ENCODE results near the gene PSMD8.
A peak's percentile ranks its signal among the peaks of the same experiment; 100 is the strongest.
"Not testable (repeated sequence)": the region's sequence is repeated elsewhere in the genome, so short reads cannot be mapped to it uniquely, and the experiment has no call there.

The PSMD8 gene

DNA sequence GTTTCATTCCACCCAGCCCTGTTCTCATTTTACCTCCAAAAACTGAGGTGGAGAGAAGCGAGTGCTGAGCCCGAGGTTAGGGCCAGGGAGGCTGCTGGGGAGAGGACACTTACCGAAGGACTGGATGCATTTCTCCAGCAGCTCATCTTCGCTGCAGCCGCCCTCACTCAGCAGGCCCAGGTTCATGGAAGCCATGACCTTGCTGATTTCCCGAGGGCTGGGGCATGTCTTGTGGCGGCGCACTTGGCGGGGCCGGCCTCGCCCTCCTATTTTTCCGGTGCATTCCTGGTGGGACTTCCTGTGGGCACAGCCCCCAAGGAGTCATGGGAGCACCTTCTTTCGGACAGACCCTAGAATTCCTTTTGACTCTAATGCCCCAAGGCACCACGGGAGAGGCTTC lies 47.5 kb downstream of the PSMD8 start:
- H3K4me3 ChIP-seq (replicated peaks; ENCODE audit: low read depth, low read length) = no peak overlapping the region
- DNase-seq (ENCODE audit: extremely low read depth, insufficient read length) = no peak
- no peaks in the 10 kb centered on the region for H3K36me3 ChIP-seq (ENCODE audit: control insufficient read depth, insufficient read depth, low read length)
- TF ChIP-seq, protein P1, sequence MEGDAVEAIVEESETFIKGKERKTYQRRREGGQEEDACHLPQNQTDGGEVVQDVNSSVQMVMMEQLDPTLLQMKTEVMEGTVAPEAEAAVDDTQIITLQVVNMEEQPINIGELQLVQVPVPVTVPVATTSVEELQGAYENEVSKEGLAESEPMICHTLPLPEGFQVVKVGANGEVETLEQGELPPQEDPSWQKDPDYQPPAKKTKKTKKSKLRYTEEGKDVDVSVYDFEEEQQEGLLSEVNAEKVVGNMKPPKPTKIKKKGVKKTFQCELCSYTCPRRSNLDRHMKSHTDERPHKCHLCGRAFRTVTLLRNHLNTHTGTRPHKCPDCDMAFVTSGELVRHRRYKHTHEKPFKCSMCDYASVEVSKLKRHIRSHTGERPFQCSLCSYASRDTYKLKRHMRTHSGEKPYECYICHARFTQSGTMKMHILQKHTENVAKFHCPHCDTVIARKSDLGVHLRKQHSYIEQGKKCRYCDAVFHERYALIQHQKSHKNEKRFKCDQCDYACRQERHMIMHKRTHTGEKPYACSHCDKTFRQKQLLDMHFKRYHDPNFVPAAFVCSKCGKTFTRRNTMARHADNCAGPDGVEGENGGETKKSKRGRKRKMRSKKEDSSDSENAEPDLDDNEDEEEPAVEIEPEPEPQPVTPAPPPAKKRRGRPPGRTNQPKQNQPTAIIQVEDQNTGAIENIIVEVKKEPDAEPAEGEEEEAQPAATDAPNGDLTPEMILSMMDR (IDR thresholded peaks at IDR 0.05; ENCODE audit: insufficient read depth, low read length, poor library complexity, severe bottlenecking) = no peak
- H3K27me3 ChIP-seq (replicated peaks; ENCODE audit: control insufficient read depth, insufficient read depth, low read length) = no peaks in the 10 kb centered on the region; the same call in 1 of the 2 replicates

DNA sequence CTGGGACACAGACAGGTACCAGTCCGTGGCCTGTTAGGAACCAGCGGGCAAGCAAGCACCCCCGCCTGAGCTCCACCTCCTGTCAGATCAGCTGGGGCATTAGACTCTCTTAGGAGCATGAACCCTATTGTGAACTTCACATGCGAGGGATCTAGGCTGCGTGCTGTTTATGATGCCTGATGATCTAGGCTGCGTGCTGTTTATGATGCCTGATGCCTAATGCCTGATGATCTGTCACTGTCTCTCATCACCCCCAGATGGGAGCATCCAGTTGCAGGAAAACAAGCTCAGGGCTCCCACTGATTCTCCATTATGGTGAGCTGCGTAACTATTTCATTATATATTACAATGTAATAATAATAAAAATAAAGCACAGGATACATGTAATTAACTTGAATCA lies 48.1 kb downstream of the PSMD8 start:
- no peaks in the 10 kb centered on the region; the same call in 1 of the 2 replicates for H3K27me3 ChIP-seq (replicated peaks; ENCODE audit: control insufficient read depth, insufficient read depth, low read length)
- H3K36me3 ChIP-seq (ENCODE audit: control insufficient read depth, insufficient read depth, low read length) = no peaks in the 10 kb centered on the region
- H3K4me3 ChIP-seq (replicated peaks; ENCODE audit: low read depth, low read length) = no peak overlapping the region
- TF ChIP-seq, protein P1 (IDR thresholded peaks at IDR 0.05; ENCODE audit: insufficient read depth, low read length, poor library complexity, severe bottlenecking) = no peak
- DNase-seq (ENCODE audit: extremely low read depth, insufficient read length) = no peak

DNA sequence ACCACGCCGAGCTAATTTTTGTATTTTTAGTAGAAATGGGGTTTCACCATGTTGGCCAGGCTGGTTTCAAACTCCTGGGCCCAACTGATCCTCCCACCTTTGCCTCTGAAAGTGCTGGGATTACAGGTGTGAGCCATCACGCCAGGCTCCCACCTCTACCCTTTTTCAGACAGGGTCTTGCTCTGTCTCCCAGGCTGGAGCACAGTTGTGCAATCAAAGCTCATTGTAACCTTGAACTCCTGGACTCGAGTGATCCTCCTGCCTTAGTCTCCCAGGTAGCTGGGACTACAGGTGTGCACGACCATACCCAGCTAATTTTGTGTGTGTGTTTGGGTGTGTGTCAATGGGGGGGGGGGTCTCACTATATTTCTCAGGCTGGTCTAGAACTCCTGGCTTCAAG lies 49.9 kb downstream of the PSMD8 start:
- no peak for DNase-seq (ENCODE audit: extremely low read depth, insufficient read length)
- Histone ChIP-seq H3K4me3 (replicated peaks; ENCODE audit: low read depth, low read length) (no peak overlapping the region), H3K27me3 (replicated peaks; ENCODE audit: control insufficient read depth, insufficient read depth, low read length) (no peaks in the 10 kb centered on the region; the same call in 1 of the 2 replicates), H3K36me3 (ENCODE audit: control insufficient read depth, insufficient read depth, low read length) (no peaks in the 10 kb centered on the region)
- TF ChIP-seq, protein P1 (IDR thresholded peaks at IDR 0.05; ENCODE audit: insufficient read depth, low read length, poor library complexity, severe bottlenecking) = no peak

DNA sequence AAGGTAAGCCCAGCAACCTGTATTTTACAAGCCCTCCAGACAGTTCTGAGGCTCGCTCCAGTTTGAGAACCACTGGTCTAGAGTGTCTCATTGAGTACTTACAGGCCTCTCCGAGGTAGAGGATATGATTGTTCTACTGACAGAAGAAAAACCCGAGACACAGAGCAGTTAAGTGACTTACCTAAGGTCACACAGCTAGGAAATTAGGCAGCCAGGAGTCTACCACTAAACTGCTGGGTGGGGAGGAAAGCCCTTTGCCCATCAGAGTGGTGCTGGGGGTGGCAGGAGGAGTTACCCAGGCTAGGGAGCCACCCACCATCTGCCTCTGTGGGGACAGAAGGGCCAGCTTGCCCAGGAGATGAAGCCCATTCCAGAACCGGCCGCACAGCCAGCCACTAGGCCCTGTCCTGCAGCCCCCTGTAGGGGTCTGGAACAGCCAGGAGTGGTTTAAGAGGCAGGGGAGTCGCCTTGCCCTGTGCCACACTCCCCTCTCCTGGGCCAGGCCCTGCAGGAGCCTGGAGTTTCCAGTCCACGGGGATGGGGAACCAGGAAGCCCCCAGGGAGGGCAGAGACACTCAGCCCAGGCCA lies 50.9 kb downstream of the PSMD8 start:
- TF ChIP-seq, protein P1 (IDR thresholded peaks at IDR 0.05; ENCODE audit: insufficient read depth, low read length, poor library complexity, severe bottlenecking) = no peak
- DNase-seq (ENCODE audit: extremely low read depth, insufficient read length) = no peak
- Histone ChIP-seq H3K36me3 (ENCODE audit: control insufficient read depth, insufficient read depth, low read length) (no peaks in the 10 kb centered on the region), H3K4me3 (replicated peaks; ENCODE audit: low read depth, low read length) (no peak overlapping the region), H3K27me3 (replicated peaks; ENCODE audit: control insufficient read depth, insufficient read depth, low read length) (no peaks in the 10 kb centered on the region; the same call in 1 of the 2 replicates)

DNA sequence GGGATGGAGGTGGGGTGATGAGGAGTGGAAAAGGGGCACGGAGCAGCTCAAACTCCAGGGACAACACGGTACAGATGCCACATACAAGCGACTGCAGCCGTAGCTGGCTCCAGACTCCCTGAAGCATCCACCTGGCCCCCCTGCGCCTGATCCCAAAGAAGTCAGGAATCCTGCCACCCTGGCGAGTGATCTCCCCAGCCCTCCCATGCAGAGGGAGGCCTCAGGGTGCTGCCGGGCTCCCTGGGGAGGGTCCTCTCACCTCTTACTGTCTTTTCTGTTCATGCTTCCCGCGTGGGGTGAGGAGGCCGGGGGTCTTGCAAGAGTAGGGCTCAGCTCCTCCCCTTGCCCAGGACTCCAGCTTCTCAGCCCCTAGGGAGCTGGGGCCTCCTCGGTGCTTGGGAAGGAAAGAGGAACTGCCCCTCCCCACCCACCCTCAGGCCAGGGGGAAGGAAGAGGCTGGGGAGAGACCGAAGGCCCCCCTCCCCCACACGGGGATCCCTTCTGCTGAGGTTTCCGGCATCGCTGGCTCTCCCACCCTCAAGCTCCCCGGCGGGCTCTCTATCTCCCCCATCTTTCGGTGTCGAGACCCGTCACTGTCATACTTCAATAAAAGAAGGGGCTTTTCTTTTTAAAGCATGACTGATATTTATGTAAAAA lies 51.6 kb downstream of the PSMD8 start, which contains the start of gene RASGRP4:
Gene RASGRP4, minus strand, starts transcription at position 410 of the 657 bp plus-strand sequence. Its CDS starts 128 bp downstream, at position 282.
- no peaks in the 10 kb centered on the region for H3K36me3 ChIP-seq (ENCODE audit: control insufficient read depth, insufficient read depth, low read length)
- H3K27me3 ChIP-seq (replicated peaks; ENCODE audit: control insufficient read depth, insufficient read depth, low read length) = no peaks in the 10 kb centered on the region
- H3K4me3 ChIP-seq (replicated peaks; ENCODE audit: low read depth, low read length) = peak within 1 kb of the TSS; percentile 22
- DNase-seq (ENCODE audit: extremely low read depth, insufficient read length) = peak; percentile 50
- TF ChIP-seq, protein P1 (IDR thresholded peaks at IDR 0.05; ENCODE audit: insufficient read depth, low read length, poor library complexity, severe bottlenecking) = no peak

DNA sequence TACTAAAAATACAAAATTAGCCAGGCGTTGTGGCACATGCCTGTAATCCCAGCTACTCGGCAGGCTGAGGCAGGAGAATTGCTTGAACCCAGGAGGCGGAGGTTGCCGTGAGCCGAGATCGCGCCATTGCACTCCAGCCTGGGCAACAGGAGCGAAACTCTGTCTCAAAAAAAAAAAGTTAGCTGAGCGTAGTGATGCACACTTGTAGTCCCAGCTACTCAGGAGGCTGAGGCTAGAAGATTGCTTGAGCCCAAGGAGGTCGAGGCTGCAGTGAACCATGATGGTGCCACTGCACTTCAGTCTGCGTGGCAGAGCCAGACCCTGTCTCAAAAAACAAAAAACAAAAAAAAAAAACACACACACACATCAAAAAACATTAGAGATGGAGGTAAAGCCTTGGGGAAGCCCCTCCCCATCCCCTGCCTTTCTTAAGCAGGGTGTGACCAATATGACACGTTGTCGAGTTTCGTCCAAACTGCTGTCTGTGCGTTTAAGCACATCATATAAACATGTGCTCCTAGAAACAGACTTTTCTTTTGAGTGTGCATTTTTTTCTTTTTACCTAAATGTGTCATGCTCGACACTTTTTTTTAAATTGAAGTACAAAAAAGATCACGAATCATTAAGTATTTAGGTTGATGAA lies 52.8 kb downstream of the PSMD8 start:
- DNase-seq (ENCODE audit: extremely low read depth, insufficient read length) = peak; percentile 57

More for the DNA sequence above, 52.8 kb downstream of the PSMD8 start:
- H3K4me3 ChIP-seq (replicated peaks; ENCODE audit: low read depth, low read length); H3K36me3 ChIP-seq (ENCODE audit: control insufficient read depth, insufficient read depth, low read length); H3K27me3 ChIP-seq (replicated peaks; ENCODE audit: control insufficient read depth, insufficient read depth, low read length): not testable (repeated sequence)

Measured in GM06990 (cell line).